ENCODE results near the gene SPIN4. TPM values are rescaled to one million over a fixed set of nuclear protein-coding genes. Genes with fewer than 3 reads are reported as not detected.
"Not testable (repeated sequence)": the region's sequence is repeated elsewhere in the genome, so short reads cannot be mapped to it uniquely, and the experiment has no call there.

SPIN4 gene
- total and polyA plus RNA-seq, 2 experiments from 2014 or later: 13.5 to 18.6 TPM

GRCh38 chrX:63394872-63395271 lies 43.7 kb upstream of the SPIN4 start (continued):
- no peak for TF ChIP-seq REST (IDR thresholded peaks at IDR 0.05; ENCODE audit: unreplicated experiment)

GRCh38 chrX:63393094-63393493 lies 42.0 kb upstream of the SPIN4 start:
- not testable (repeated sequence) for H3K79me2 ChIP-seq (replicated peaks; ENCODE audit: insufficient read depth); H3K27me3 Mint-ChIP-seq (ENCODE audit: insufficient read depth, low read depth, poor library complexity); H3K9me2 ChIP-seq (ENCODE audit: insufficient read depth); H3K4me1 Mint-ChIP-seq; H3K36me3 Mint-ChIP-seq (ENCODE audit: low read depth); H3K4me3 ChIP-seq; H3K9me3 Mint-ChIP-seq; H4K20me1 ChIP-seq (replicated peaks; ENCODE audit: insufficient read depth); ATAC-seq; H3K4me3 Mint-ChIP-seq; H3F3A ChIP-seq (replicated peaks; ENCODE audit: low read depth); DNase-seq (ENCODE audit: low spot score); H3K27ac ChIP-seq (ENCODE audit: low read depth); H3K4me2 ChIP-seq; H3K27me3 ChIP-seq (ENCODE audit: insufficient read depth); H3K27ac Mint-ChIP-seq; H2AFZ ChIP-seq; H3K4me1 ChIP-seq (ENCODE audit: insufficient read depth); H3K36me3 ChIP-seq (ENCODE audit: insufficient read depth)

- Histone ChIP-seq H4K20me1 (replicated peaks; ENCODE audit: insufficient read depth) (no peaks in the 10 kb centered on the region), H3K4me1 (ENCODE audit: insufficient read depth) (no peaks in the 10 kb centered on the region; the same call in 1 of the 2 replicates), H3K27ac (ENCODE audit: low read depth) (no peak overlapping the region), H3K79me2 (replicated peaks; ENCODE audit: insufficient read depth) (no peaks in the 10 kb centered on the region), H2AFZ (no peak overlapping the region), H3K27me3 (ENCODE audit: insufficient read depth) (no peaks in the 10 kb centered on the region), H3K36me3 (ENCODE audit: insufficient read depth) (no peaks in the 10 kb centered on the region), H3K9me2 (ENCODE audit: insufficient read depth) (no peaks in the 10 kb centered on the region), H3K4me3 (no peak overlapping the region), H3K4me2 (no peak overlapping the region), H3F3A (replicated peaks; ENCODE audit: low read depth) (no peaks in the 10 kb centered on the region)
- H3K9me3 Mint-ChIP-seq: peaks cover 7% of the 10 kb centered on the region
- no peak overlapping the region for H3K4me3 Mint-ChIP-seq
- peaks cover 3% of the 10 kb centered on the region; the same call in 2 of the 3 replicates for H3K36me3 Mint-ChIP-seq (ENCODE audit: low read depth)
- no peak for TF ChIP-seq REST (IDR thresholded peaks at IDR 0.05; ENCODE audit: unreplicated experiment)
- TF ChIP-seq JUNB (IDR thresholded peaks at IDR 0.05; ENCODE audit: unreplicated experiment): no peak
- TF ChIP-seq ETS1 (IDR thresholded peaks at IDR 0.05): no peak
- peaks cover 10% of the 10 kb centered on the region; the same call in 2 of the 3 replicates for H3K4me1 Mint-ChIP-seq
- no peak for ATAC-seq
- no peak overlapping the region for H3K27ac Mint-ChIP-seq
- H3K27me3 Mint-ChIP-seq (ENCODE audit: insufficient read depth, low read depth, poor library complexity): no peaks in the 10 kb centered on the region
- DNase-seq (ENCODE audit: low spot score): no peak
Measured at GRCh38 chrX:63387411-63387810, 36.3 kb upstream of the SPIN4 start.

- H3K27me3 ChIP-seq (ENCODE audit: insufficient read depth); H3K36me3 Mint-ChIP-seq (ENCODE audit: low read depth); H3K4me2 ChIP-seq; DNase-seq (ENCODE audit: low spot score); H3K36me3 ChIP-seq (ENCODE audit: insufficient read depth); H4K20me1 ChIP-seq (replicated peaks; ENCODE audit: insufficient read depth); H3K4me3 ChIP-seq; H3K4me3 Mint-ChIP-seq; H3K27ac ChIP-seq (ENCODE audit: low read depth); H3K4me1 ChIP-seq (ENCODE audit: insufficient read depth); H3K9me3 Mint-ChIP-seq; H3F3A ChIP-seq (replicated peaks; ENCODE audit: low read depth); H3K27ac Mint-ChIP-seq; H3K79me2 ChIP-seq (replicated peaks; ENCODE audit: insufficient read depth); H3K9me2 ChIP-seq (ENCODE audit: insufficient read depth); H2AFZ ChIP-seq; ATAC-seq; H3K27me3 Mint-ChIP-seq (ENCODE audit: insufficient read depth, low read depth, poor library complexity): not testable (repeated sequence)
- peaks cover 10% of the 10 kb centered on the region; the same call in 2 of the 3 replicates for H3K4me1 Mint-ChIP-seq
Measured at GRCh38 chrX:63384263-63384662, 33.1 kb upstream of the SPIN4 start.

- not testable (repeated sequence) for H3K27me3 Mint-ChIP-seq (ENCODE audit: insufficient read depth, low read depth, poor library complexity); H3K27ac ChIP-seq (ENCODE audit: low read depth); H4K20me1 ChIP-seq (replicated peaks; ENCODE audit: insufficient read depth); DNase-seq (ENCODE audit: low spot score); H3K4me3 Mint-ChIP-seq; H3K27me3 ChIP-seq (ENCODE audit: insufficient read depth); H3K4me3 ChIP-seq; H3K27ac Mint-ChIP-seq; H3K4me2 ChIP-seq; H3K9me2 ChIP-seq (ENCODE audit: insufficient read depth); H2AFZ ChIP-seq; H3K79me2 ChIP-seq (replicated peaks; ENCODE audit: insufficient read depth); H3F3A ChIP-seq (replicated peaks; ENCODE audit: low read depth); H3K36me3 ChIP-seq (ENCODE audit: insufficient read depth); ATAC-seq
- Mint-ChIP-seq H3K9me3 (peaks cover 20% of the 10 kb centered on the region), H3K36me3 (ENCODE audit: low read depth) (peaks cover 11% of the 10 kb centered on the region; the same call in 2 of the 3 replicates), H3K4me1 (peaks cover 11% of the 10 kb centered on the region)
- peaks cover 12% of the 10 kb centered on the region for H3K4me1 ChIP-seq (ENCODE audit: insufficient read depth)
Measured at GRCh38 chrX:63373012-63373411, 21.9 kb upstream of the SPIN4 start.

All from GM23338 (cell line).